Stimulated activated CD4-positive, alpha-beta T cell treated with anti-CD3 and anti-CD28 coated beads, TNF-alpha, amount 100 ng/mL, for 24 hours (primary cell): ENCODE data around the gene SUN1.
"Not testable (repeated sequence)": the region's sequence is repeated elsewhere in the genome, so short reads cannot be mapped to it uniquely, and the experiment has no call there.

Experiments
- DNase-seq, 3 experiments: peaks; one replicate each; pipeline ENCODE4 v3.0.0-alpha.2; 2020; ENCODE audit warnings: low read depth in 3 of 3

SUN1 gene

GRCh38 chr7:803243-803635 lies 29.0 kb upstream of the SUN1 start:
- no peak for DNase-seq

- DNase-seq: not testable (repeated sequence)
Observed at GRCh38 chr7:803796-804195, 28.5 kb upstream of the SUN1 start.

DNA sequence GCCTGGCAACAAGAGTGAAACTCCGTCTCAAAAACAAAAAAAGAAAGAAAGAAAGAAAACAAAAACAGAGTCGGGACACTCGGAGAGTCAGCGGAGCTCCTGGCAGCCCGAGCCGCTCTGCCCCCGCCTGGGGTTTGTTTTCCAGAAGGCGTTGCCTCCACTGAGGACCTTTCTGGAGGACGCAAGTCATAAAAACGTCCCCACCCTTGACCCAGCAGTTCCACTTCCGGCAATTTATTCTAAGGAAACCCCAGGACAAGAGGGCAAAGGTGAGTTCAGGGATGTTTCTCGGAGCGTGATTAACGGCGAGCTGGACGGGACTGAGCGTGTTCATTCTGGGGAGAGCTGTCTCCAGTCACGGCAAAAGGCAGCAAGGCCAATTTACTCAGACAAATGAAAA lies 27.0 kb upstream of the SUN1 start:
- no peak for DNase-seq

GRCh38 chr7:815284-816216 lies 16.7 kb upstream of the SUN1 start:
- DNase-seq: peak in 1 of 3 experiments; percentile 33

DNA sequence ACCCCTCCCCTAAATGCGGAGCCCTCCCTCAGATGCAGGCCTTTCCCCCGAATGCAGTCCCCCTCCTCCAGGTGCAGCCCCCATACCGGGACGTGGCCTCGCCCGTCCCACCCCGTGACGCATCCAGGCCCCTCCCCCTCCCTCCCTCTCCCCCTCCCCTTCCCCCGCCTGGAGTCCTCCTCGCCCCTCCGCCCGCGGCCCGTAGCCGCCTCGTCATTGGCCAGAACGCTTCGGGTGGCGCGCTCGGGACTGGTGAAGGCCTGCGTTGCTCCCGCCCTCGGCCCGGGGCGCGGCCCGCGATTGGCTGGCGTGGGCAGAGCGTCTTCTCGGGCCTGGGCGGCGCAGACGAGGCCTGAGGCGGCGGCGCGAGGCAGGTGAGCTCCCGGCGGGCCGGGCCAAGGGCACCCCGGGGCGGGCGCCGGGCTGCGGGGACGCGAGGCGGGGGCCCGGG lies 16.0 kb upstream of the SUN1 start:
- peak; percentile 87 to 97 (median 89) for DNase-seq

- DNase-seq: peak in 1 of 3 experiments; percentile 66
Observed at GRCh38 chr7:816751-817671, 15.3 kb upstream of the SUN1 start.

DNA sequence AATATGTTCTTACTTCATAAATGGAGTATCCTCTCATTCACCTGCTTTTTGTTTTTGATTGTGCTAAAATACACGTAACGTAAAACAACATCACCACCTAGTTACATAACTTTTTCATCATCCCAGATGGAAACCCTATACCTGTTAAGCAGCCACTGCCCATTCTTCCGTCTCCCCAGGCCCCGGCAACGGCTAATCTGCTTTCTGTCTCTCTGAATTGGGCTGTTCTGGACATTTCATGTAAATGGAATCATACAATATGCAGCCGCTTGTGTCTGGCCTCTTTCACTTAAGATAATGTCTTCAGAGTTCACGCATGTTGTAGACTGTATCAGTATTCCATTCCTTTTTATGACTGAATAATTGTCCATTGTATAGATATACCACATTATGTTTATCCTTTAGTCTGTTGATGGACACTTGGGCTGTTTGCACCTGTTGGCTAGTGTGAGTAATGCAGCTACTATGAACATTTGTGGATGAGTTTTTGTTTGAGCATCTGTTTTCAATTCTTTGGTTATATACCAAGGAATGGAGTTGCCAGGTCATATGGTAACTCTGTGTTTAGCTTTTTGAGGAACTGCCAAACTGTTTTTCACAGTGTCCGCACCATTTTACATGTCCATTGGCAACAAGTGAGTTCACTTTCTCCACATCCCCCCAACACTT lies 14.1 kb upstream of the SUN1 start:
- no peak for DNase-seq

DNA sequence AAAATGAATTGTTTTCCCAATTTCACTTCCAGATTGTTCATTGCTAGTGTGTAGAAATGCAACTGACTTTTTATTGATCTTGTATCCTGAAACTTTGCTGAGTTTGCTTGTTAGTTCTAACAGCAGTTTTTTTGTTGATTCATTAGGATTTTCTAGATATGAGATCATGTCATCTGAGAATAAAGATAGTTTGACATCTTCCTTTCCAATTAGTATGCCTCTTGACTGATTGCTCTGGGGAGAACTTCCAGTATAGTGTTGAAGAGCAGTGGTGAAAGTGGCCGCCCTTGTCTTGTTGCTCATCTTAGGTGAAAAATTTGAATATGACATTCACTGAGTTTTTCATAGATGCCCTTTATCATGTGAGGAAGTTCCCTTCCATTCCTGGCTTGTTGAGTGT lies 11.9 kb upstream of the SUN1 start:
- no peak for DNase-seq

DNA sequence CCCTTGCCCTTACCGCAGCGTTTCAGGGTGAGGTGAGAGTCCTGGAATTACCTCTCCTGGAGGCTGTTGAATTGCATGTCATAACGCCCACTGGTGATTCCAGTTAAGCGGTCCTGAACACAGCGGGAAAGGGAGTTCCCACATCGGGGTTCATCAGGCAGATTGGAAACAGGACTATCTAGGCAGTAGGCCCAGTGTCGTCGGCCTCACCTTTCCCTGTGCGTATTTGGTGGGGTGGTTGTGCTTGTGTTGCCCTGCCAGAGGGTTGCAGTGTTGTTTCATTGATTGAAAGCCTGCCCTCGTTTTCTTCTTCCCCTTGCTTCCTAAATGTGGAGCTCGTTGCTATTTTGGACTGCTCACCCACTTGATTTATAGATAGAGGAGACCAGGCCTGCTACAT lies 10.6 kb upstream of the SUN1 start:
- no peak for DNase-seq

GRCh38 chr7:822692-823276 lies 9.5 kb upstream of the SUN1 start:
- no peak for DNase-seq

GRCh38 chr7:823649-824048 lies 8.6 kb upstream of the SUN1 start:
- no peak for DNase-seq

DNA sequence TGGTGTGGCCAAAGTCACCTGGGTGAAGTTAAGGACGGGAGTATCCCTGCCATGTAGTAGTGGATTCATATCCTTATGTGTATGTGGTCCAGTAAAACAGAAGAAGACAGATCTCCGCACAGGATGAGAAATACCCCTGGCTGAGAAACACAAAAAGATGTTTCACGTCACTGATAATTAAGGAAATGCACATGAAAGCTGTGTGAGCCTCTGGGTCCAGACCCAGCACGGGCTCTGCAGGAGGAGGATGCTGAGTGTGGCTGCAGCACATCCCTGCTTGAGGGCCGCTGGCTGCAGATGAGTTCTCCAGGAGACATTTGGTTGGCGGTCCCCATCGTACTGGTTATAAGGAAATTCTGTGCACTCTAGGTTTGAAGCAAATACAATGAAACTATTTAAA lies 8.2 kb upstream of the SUN1 start:
- no peak for DNase-seq

DNA sequence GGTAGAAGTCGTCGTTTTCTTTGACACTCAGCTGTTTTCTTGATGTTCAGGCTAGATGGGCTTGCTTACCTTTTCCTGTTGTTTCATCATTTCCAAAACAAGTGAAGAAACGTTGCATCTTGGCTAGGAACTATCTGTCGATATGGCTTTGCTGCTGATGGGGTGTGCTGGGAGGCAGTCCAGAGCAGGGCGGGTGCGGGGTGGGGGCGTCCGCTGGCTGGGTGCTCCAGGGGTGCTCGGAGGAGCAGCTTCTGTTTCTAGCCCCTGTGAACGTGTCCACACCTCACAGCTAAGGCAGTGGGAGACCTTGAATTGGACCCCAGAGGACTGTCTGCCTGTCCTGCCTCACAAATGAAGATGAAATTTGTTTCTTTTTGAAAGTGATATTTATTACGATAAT lies 7.6 kb upstream of the SUN1 start:
- DNase-seq: no peak

DNA sequence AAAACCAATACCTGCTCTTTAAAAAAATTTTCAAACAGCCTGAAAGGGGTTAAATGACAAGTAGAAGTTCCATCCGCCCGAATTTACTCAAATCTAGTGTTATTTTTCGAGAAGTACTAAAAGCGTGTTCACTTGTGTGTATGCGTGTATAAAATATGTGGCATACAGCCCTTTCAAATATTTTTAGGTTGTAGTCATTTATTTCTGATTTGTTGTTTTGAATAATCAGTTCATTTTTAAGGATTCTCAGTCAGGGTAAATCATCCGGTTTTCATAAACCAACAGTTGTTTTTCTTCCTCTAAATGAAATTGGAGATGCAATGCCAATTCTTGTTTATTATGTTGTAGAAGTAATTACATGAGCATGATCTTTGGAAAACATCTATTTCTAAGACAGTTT lies 6.9 kb upstream of the SUN1 start:
- DNase-seq: no peak

DNA sequence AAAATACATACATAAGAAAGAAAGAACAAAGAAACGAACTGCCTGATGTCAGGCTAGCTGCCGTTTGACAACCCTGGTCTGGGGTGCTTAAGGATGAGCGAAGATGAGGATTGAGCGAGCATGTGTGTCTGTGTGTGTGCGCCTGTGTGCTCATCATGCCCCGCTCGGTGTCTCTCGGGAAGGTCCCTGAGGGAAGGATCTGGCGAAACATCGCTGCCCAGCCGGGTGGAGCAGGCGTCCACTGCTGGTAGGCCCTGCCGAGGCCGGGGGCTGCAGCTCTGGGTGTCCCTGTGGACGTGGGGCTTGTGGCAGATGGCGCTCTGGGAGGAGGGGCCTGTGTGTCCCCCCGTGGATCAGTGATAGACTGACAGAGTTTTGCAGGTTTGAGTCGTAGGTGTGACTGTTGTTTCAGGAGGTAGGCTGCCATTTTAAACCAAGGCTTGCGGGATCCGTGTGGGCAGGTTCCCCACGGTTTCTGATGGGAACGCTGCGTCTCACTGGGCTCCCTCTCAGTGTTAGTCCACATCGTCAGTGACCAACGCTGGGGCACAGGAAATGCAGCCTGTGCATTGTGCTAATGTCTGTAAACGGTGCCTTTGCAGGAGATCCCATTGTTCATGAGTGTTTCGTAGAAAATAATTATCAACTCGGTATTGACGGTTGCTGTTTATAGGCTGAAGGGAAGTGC lies 5.9 kb upstream of the SUN1 start:
- no peak for DNase-seq

DNA sequence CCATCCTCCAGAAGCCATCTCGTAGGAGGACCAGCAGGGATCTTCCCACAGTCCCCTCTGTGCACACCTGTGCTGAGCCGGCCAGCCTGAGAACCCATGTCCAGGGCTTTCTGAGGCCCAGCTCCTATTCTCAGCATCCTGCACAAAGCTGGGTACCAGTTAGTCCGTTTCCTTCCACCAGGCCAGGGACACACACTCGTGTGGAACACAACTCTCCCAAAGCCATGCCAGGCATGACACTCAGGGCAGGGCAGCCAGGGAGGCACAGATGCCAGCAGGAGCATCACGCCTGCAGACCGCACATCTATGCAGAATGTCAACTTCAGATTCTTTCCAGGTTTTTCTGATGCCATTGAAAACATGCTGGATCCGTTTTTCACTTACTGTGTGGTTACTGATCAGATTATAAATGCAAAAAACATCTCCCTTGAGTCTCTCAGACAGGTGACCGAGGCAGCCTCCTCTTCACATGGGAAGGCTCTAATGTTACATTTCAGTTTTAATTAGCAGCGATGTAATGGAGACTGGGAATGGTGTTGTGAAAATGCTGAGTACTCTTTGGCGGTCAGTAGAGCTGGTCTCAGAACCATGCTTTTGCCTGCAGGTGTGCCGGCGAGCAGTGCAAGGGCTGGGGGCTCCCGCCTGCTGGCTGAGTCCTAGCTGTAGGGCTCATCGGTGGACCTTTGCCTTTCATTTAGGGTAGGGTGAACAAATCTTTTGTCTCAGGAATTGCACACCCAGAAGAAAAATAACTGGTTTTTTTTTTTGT lies 3.3 kb upstream of the SUN1 start:
- no peak for DNase-seq

DNA sequence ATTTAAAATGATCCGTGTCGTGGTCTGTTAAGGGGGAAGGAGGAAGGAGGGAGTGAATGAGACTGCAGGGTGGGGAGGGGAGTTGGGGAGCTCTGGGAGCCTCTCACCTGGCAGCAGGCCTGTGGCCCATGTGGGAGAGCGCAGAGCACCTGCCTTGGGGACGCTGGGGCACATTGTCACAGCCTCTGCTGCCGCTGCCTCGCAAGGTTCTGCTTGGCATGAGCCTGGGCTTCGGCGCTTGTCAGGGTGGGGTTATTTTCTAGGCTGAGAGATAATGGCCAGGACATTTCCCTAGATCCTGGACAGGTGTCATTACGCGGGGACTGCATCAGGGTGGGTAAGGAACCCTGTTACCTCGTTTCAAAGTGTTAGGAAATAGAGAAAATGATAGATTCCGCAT lies 2.2 kb upstream of the SUN1 start:
- DNase-seq: no peak

- DNase-seq: no peak
Observed at GRCh38 chr7:831596-832166, 595 bp upstream of the SUN1 start.

DNA sequence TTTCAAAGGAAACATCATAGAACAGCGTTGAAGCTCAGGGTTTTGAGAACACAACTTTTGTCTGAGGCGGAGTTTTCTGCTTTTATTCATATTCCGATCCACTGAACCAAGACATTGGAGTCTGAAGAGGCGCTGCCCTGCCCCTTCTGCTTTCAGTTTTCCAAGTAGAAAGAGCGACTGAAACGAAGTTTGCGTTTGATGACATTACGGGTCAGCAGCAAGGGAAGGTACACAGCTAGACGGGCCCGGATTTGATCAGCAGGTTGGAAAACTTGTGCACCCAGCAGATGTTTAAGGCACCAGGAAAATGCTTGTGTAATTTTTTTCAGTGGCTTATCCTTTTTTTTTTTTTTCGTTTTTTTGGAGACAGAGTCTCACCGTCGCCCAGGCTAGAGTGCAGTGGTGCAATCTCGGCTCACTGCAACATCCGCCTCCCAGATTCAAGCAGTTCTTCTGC lies 720 bp downstream of the SUN1 start:
- DNase-seq: no peak
